ENCODE data around the gene STRIP1.
"Not testable (repeated sequence)": the region's sequence is repeated elsewhere in the genome, so short reads cannot be mapped to it uniquely, and the experiment has no call there.

The STRIP1 gene

GRCh38 chr1:110008971-110009565 lies 25.4 kb upstream of the STRIP1 start:
- DNase-seq (ENCODE audit: low read depth in 1 of 2, low spot score in 1 of 2), result no peak

GRCh38 chr1:110011527-110012041 lies 22.8 kb upstream of the STRIP1 start:
- DNase-seq (ENCODE audit: low read depth in 1 of 2, low spot score in 1 of 2), result no peak

- DNase-seq (ENCODE audit: low read depth in 1 of 2, low spot score in 1 of 2), result no peak
Observed at GRCh38 chr1:110012100-110012780, 22.2 kb upstream of the STRIP1 start.

GRCh38 chr1:110017792-110018191 lies 16.6 kb upstream of the STRIP1 start:
- no peak for DNase-seq (ENCODE audit: low read depth in 1 of 2, low spot score in 1 of 2)

- DNase-seq (ENCODE audit: low read depth in 1 of 2, low spot score in 1 of 2), result no peak
Observed at GRCh38 chr1:110018396-110018795, 16.0 kb upstream of the STRIP1 start.

GRCh38 chr1:110019770-110020169 lies 14.7 kb upstream of the STRIP1 start:
- no peak for DNase-seq (ENCODE audit: low read depth in 1 of 2, low spot score in 1 of 2)

- no peak for DNase-seq (ENCODE audit: low read depth in 1 of 2, low spot score in 1 of 2)
Observed at GRCh38 chr1:110021285-110021684, 13.1 kb upstream of the STRIP1 start.

- DNase-seq (ENCODE audit: low read depth in 1 of 2, low spot score in 1 of 2), result no peak
Observed at GRCh38 chr1:110024613-110025012, 9.8 kb upstream of the STRIP1 start.

GRCh38 chr1:110030687-110031086 lies 3.7 kb upstream of the STRIP1 start:
- not testable (repeated sequence) for DNase-seq (ENCODE audit: low read depth in 1 of 2, low spot score in 1 of 2)

GRCh38 chr1:110032327-110032726 lies 2.1 kb upstream of the STRIP1 start:
- DNase-seq (ENCODE audit: low read depth in 1 of 2, low spot score in 1 of 2), result no peak

- no peak for DNase-seq (ENCODE audit: low read depth in 1 of 2, low spot score in 1 of 2)
Observed at GRCh38 chr1:110033421-110033820, 1.0 kb upstream of the STRIP1 start.

- DNase-seq (ENCODE audit: low read depth in 1 of 2, low spot score in 1 of 2), result no peak
Observed at GRCh38 chr1:110034040-110034450, 379 bp upstream of the STRIP1 start.

GRCh38 chr1:110035236-110035752 lies 870 bp downstream of the STRIP1 start:
- no peak for DNase-seq (ENCODE audit: low read depth in 1 of 2, low spot score in 1 of 2)

- DNase-seq (ENCODE audit: low read depth in 1 of 2, low spot score in 1 of 2), result no peak
Observed at GRCh38 chr1:110038271-110038670, 3.8 kb downstream of the STRIP1 start.

GRCh38 chr1:110039641-110040040 lies 5.2 kb downstream of the STRIP1 start:
- DNase-seq (ENCODE audit: low read depth in 1 of 2, low spot score in 1 of 2), result no peak

- DNase-seq (ENCODE audit: low read depth in 1 of 2, low spot score in 1 of 2), result no peak
Observed at GRCh38 chr1:110040548-110040947, 6.1 kb downstream of the STRIP1 start.

- no peak for DNase-seq (ENCODE audit: low read depth in 1 of 2, low spot score in 1 of 2)
Observed at GRCh38 chr1:110043016-110043415, 8.6 kb downstream of the STRIP1 start.

GRCh38 chr1:110047463-110047862 lies 13.0 kb downstream of the STRIP1 start:
- DNase-seq (ENCODE audit: low read depth in 1 of 2, low spot score in 1 of 2), result no peak

GRCh38 chr1:110048240-110048639 lies 13.8 kb downstream of the STRIP1 start:
- DNase-seq (ENCODE audit: low read depth in 1 of 2, low spot score in 1 of 2), result no peak

- no peak for DNase-seq (ENCODE audit: low read depth in 1 of 2, low spot score in 1 of 2)
Observed at GRCh38 chr1:110048923-110049601, 14.6 kb downstream of the STRIP1 start.

GRCh38 chr1:110049801-110050601 lies 15.6 kb downstream of the STRIP1 start:
- no peak for DNase-seq (ENCODE audit: low read depth in 1 of 2, low spot score in 1 of 2)
